IMR-90 (cell line): ENCODE results near the gene AGPAT3. TPM values are rescaled to one million over a fixed set of nuclear protein-coding genes. Genes with fewer than 3 reads are reported as not detected.

Experiments
- ATAC-seq: fragments of 200-7000 bp; cut with Tn5 transposase; 2 replicates; pipeline ENCODE4 v1.9.1; 2020; ENCODE audit warnings: low read depth, mild to moderate bottlenecking, moderate library complexity
- BruUV-seq: library from RNA; stranded (reverse); fragments of 400-500 nt; replicated peaks from 2 replicates; lab custom pipeline; 2021; lab: Mats Ljungman, UMichigan
- CTCF ChIA-PET: fragments of 300-600 bp; formaldehyde crosslinking; extraction: SDS; loops from one replicate; lab custom pipeline; 2021; ENCODE audit warnings: antibody characterized with exemption; lab: Yijun Ruan, JAX
- POLR2A ChIA-PET: fragments of 300-600 bp; sonication (Branson Sonifier 250); formaldehyde crosslinking; loops from one replicate; lab custom pipeline; 2022; ENCODE audit warnings: antibody characterized with exemption; ENCODE audit not compliant: unreplicated experiment; lab: Charles Lee
- DNase-seq: peaks from one replicate; pipeline ENCODE4 v3.0.0; 2013
- H2AFZ ChIP-seq: replicated peaks from 2 replicates; pipeline ENCODE3; 2013; ENCODE audit warnings: low read length, mild to moderate bottlenecking; ENCODE audit not compliant: poor library complexity
- H2AK5ac ChIP-seq: 2 replicates; pipeline ENCODE4 v1.6.1; 2013; ENCODE audit warnings: low read depth, low read length, inconsistent platforms
- H2AK9ac ChIP-seq: replicated peaks from 2 replicates; pipeline ENCODE3; 2013; ENCODE audit warnings: mild to moderate bottlenecking, low read depth, low read length, moderate library complexity; ENCODE audit not compliant: poor library complexity
- H2BK120ac ChIP-seq: 2 replicates; pipeline ENCODE4 v1.6.1; 2013; ENCODE audit warnings: low read depth, low read length, inconsistent platforms
- H2BK15ac ChIP-seq: 3 replicates; pipeline ENCODE4 v1.6.1; 2013; ENCODE audit warnings: low read depth, low read length, inconsistent platforms
- H2BK20ac ChIP-seq: 2 replicates; pipeline ENCODE4 v1.6.1; 2013; ENCODE audit warnings: low read depth, mild to moderate bottlenecking, inconsistent platforms, low read length, moderate library complexity
- H2BK5ac ChIP-seq: 2 replicates; pipeline ENCODE4 v1.6.1; 2013; ENCODE audit warnings: mild to moderate bottlenecking, low read depth, low read length, inconsistent platforms; ENCODE audit not compliant: poor library complexity, severe bottlenecking
- H3K14ac ChIP-seq: replicated peaks from 2 replicates; pipeline ENCODE4 v1.6.1; 2013; ENCODE audit warnings: low read depth, low read length, inconsistent platforms
- H3K18ac ChIP-seq: 2 replicates; pipeline ENCODE4 v1.6.1; 2013; ENCODE audit warnings: low read depth, low read length, control low read depth
- H3K23ac ChIP-seq: 2 replicates; pipeline ENCODE4 v1.6.1; 2013; ENCODE audit warnings: low read depth, low read length, inconsistent platforms
- H3K27ac ChIP-seq: 2 replicates; pipeline ENCODE4 v1.5.1; 2013; ENCODE audit warnings: mild to moderate bottlenecking, control low read depth, low read length; ENCODE audit not compliant: insufficient read depth
- H3K27me3 ChIP-seq: 2 replicates; pipeline ENCODE4 v1.6.1; 2013; ENCODE audit warnings: low read length; ENCODE audit not compliant: control insufficient read depth, insufficient read depth
- H3K36me3 ChIP-seq: 2 replicates; pipeline ENCODE4 v1.6.1; 2013; ENCODE audit warnings: low read length, mixed read lengths; ENCODE audit not compliant: control insufficient read depth, insufficient read depth
- H3K4ac ChIP-seq: 2 replicates; pipeline ENCODE4 v1.6.1; 2013; ENCODE audit warnings: low read depth, low read length, inconsistent platforms
- H3K4me1 ChIP-seq: 2 replicates; pipeline ENCODE4 v1.6.1; 2013; ENCODE audit warnings: low read length, mixed read lengths; ENCODE audit not compliant: control insufficient read depth, insufficient read depth
- H3K4me2 ChIP-seq: 2 replicates; pipeline ENCODE4 v1.6.1; 2013; ENCODE audit warnings: low read depth, mild to moderate bottlenecking, control low read depth, low read length, moderate library complexity
- H3K4me3 ChIP-seq: 2 replicates; pipeline ENCODE4 v1.5.1; 2013; ENCODE audit warnings: low read depth, mild to moderate bottlenecking, control low read depth, low read length, moderate library complexity; ENCODE audit not compliant: insufficient read depth
- H3K56ac ChIP-seq: 2 replicates; pipeline ENCODE4 v1.6.1; 2013; ENCODE audit warnings: low read length, inconsistent platforms; ENCODE audit not compliant: insufficient read depth; ENCODE audit errors: extremely low read depth
- H3K79me1 ChIP-seq, 2 experiments: 2 replicates each; pipeline ENCODE4 v1.6.1; 2013; ENCODE audit warnings: low read length in 2 of 2, inconsistent platforms in 1 of 2, low read depth in 1 of 2
- H3K9ac ChIP-seq: 2 replicates; pipeline ENCODE4 v1.6.1; 2013; ENCODE audit warnings: low read depth, low read length, control low read depth
- H3K9me1 ChIP-seq: 2 replicates; pipeline ENCODE4 v1.6.1; 2013; ENCODE audit warnings: low read length, inconsistent platforms; ENCODE audit not compliant: insufficient read depth
- H3K9me3 ChIP-seq: 2 replicates; pipeline ENCODE4 v1.6.1; 2013; ENCODE audit warnings: low read length; ENCODE audit not compliant: control insufficient read depth, insufficient read depth
- H4K20me1 ChIP-seq: 2 replicates; pipeline ENCODE4 v1.6.1; 2013; ENCODE audit warnings: low read length, inconsistent platforms; ENCODE audit not compliant: insufficient read depth
- H4K5ac ChIP-seq: 2 replicates; pipeline ENCODE4 v1.6.1; 2013; ENCODE audit warnings: mild to moderate bottlenecking, low read depth, low read length, control low read depth
- H4K8ac ChIP-seq, 2 experiments: 2 replicates each; pipeline ENCODE4 v1.6.1; 2013; ENCODE audit warnings: low read depth in 2 of 2, low read length in 2 of 2, control low read depth in 1 of 2, inconsistent platforms in 1 of 2
- H4K91ac ChIP-seq: 2 replicates; pipeline ENCODE4 v1.6.1; 2013; ENCODE audit warnings: low read depth, low read length, inconsistent platforms; ENCODE audit not compliant: insufficient read depth
- BHLHE40 ChIP-seq: fragments of 150-350 bp; IDR thresholded peaks from 2 replicates; pipeline ENCODE4 v1.6.1; 2016; ENCODE audit warnings: mild to moderate bottlenecking, low read depth, low read length
- CEBPB ChIP-seq: IDR thresholded peaks from 2 replicates; pipeline ENCODE4 v1.6.1; 2012; ENCODE audit warnings: low read depth, low read length, improper control_type of control experiment
- CHD1 ChIP-seq: IDR thresholded peaks from 2 replicates; pipeline ENCODE4 v1.6.1; 2012; ENCODE audit warnings: low read depth, low read length, improper control_type of control experiment
- FOS ChIP-seq: fragments of 150-350 bp; IDR thresholded peaks from 2 replicates; pipeline ENCODE4 v1.6.1; 2016; ENCODE audit warnings: low read depth, low read length
- MAFK ChIP-seq: IDR thresholded peaks from 2 replicates; pipeline ENCODE4 v1.6.1; 2012; ENCODE audit warnings: low read depth, low read length, improper control_type of control experiment
- MAZ ChIP-seq: IDR thresholded peaks from 2 replicates; pipeline ENCODE4 v1.6.1; 2012; ENCODE audit warnings: low read depth, mild to moderate bottlenecking, low read length, improper control_type of control experiment, moderate library complexity, borderline replicate concordance
- MXI1 ChIP-seq: IDR thresholded peaks from 2 replicates; pipeline ENCODE4 v1.6.1; 2012; ENCODE audit warnings: low read depth, mild to moderate bottlenecking, low read length, moderate library complexity, borderline replicate concordance
- NFE2L2 ChIP-seq: fragments of 150-350 bp; IDR thresholded peaks from 2 replicates; pipeline ENCODE4 v1.6.1; 2016; ENCODE audit warnings: low read depth, mild to moderate bottlenecking, low read length
- POLR2A ChIP-seq: IDR thresholded peaks from 2 replicates; pipeline ENCODE4 v1.6.1; 2012; ENCODE audit warnings: mild to moderate bottlenecking, low read depth, low read length
- RFX5 ChIP-seq: IDR thresholded peaks from 2 replicates; pipeline ENCODE4 v1.8.0; 2012; ENCODE audit warnings: low read depth, mild to moderate bottlenecking, low read length, moderate library complexity
- WGBS, 2 experiments: methylation state at CpG; one replicate each; pipeline versions ENCODE4 v1.1.5 to v1.1.7; 2013; ENCODE audit warnings: missing lambda C conversion rate in 2 of 2; ENCODE audit not compliant: insufficient read length in 1 of 2; ENCODE audit errors: extremely low coverage in 2 of 2; 5-methylcytosine and 5-hydroxymethylcytosine counted together
- dilution Hi-C: fragments of 300-500 bp; cut with HindIII; formaldehyde crosslinking; loops from one replicate; pipeline ENCODE4 v1.14.3; 2018; ENCODE audit warnings: low sequenced_read_pairs; ENCODE audit not compliant: unreplicated experiment
- in situ Hi-C: fragments of 300-500 bp; cut with MboI; formaldehyde crosslinking; loops from 3 replicates; pipeline ENCODE4 v1.14.3; 2019; ENCODE audit warnings: low sequenced_read_pairs, inconsistent platforms, mixed read lengths
- intact Hi-C: fragments of 100-400 bp; cut with micrococcal nuclease; formaldehyde crosslinking; loops from 2 replicates; pipeline ENCODE4 v1.10.0; 2022
- polyA plus RNA-seq, 3 experiments: library from polyadenylated mRNA; depleted of rRNA; stranded (reverse); fragments of >200 nt; gene quantifications; 2 replicates each; pipeline ENCODE4 v1.2.3, GENCODE V29; 2012; ENCODE audit warnings: low replicate concordance in 1 of 3
- total RNA-seq: library from RNA; depleted of rRNA; stranded (reverse); fragments of >200 nt; gene quantifications from 2 replicates; pipeline ENCODE4 v1.2.3, GENCODE V29; 2012
- TF ChIP-seq, protein P1 (sequence below): fragments of 150-350 bp; IDR thresholded peaks from 2 replicates; pipeline ENCODE4 v1.6.1; 2016; ENCODE audit warnings: low read depth, mild to moderate bottlenecking, low read length, moderate library complexity, borderline replicate concordance

AGPAT3 gene
- total and polyA plus RNA-seq, 2 of the 4 experiments (the other 2 are of a cell fraction): 27.1 to 38.7 TPM

DNA sequence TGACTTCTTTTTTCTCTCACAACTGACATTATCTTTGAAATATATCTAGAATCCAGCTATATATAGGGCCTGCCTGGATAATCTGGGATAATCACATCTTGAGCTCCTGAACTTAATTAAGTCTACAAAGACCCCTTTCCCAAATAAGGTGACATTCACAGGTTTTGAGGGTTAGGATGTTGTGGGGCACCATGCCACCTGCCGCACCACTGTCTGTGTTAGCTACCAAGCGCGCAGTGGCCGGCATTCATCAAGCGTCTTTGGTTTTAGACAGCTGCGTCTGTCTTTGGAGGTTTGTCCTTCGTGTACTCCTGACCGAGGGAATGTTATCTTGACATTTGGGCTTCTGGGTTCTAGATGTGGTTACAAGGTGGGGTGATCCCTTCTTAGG is 154.5 kb downstream of the AGPAT3 start:
- Histone ChIP-seq H4K8ac (no peak overlapping the region), H4K5ac (no peak overlapping the region), H3K9me3 (no peaks in the 10 kb centered on the region), H2BK5ac (no peak overlapping the region), H2BK120ac (no peak overlapping the region), H3K4me2 (no peak overlapping the region), H2AK5ac (no peak overlapping the region), H3K14ac (no peak overlapping the region), H3K9me1 (peaks cover 10% of the 10 kb centered on the region; the same call in 1 of the 2 replicates), H3K4ac (no peak overlapping the region), H4K20me1 (peaks cover 74% of the 10 kb centered on the region), H2BK20ac (no peak overlapping the region), H3K27me3 (no peaks in the 10 kb centered on the region), H2AFZ (no peak overlapping the region), H3K4me3 (no peak overlapping the region), H3K27ac (no peak overlapping the region), H3K36me3 (no peaks in the 10 kb centered on the region), H2BK15ac (no peak overlapping the region), H3K23ac (no peak overlapping the region), H2AK9ac (no peak overlapping the region), H4K91ac (no peak overlapping the region), H3K4me1 (peaks cover 5% of the 10 kb centered on the region), H3K9ac (no peak overlapping the region), H3K79me1 (peaks cover 19 to 62% of the 10 kb centered on the region in 2 experiments), H3K18ac (no peak overlapping the region), H3K56ac (no peak overlapping the region)
- no peak for DNase-seq
- no peak for ATAC-seq
- in situ Hi-C loops (no loop called here), intact Hi-C loops (no loop called here), dilution Hi-C loops (no loop called here)
- ChIA-PET CTCF (no interaction called here), POLR2A (no interaction called here)
- TF ChIP-seq CEBPB: no peak
- no peak for TF ChIP-seq RFX5
- TF ChIP-seq, protein P1, sequence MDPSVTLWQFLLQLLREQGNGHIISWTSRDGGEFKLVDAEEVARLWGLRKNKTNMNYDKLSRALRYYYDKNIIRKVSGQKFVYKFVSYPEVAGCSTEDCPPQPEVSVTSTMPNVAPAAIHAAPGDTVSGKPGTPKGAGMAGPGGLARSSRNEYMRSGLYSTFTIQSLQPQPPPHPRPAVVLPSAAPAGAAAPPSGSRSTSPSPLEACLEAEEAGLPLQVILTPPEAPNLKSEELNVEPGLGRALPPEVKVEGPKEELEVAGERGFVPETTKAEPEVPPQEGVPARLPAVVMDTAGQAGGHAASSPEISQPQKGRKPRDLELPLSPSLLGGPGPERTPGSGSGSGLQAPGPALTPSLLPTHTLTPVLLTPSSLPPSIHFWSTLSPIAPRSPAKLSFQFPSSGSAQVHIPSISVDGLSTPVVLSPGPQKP: no peak
- TF ChIP-seq MXI1: no peak
- no peak for TF ChIP-seq POLR2A
- no peak for TF ChIP-seq BHLHE40
- TF ChIP-seq FOS: no peak
- no peak for TF ChIP-seq MAFK
- TF ChIP-seq CHD1: no peak
- no peak for TF ChIP-seq NFE2L2
- TF ChIP-seq MAZ: no peak
- BruUV-seq: no TSS peak
- 80% methylated on average over 1 of the region's 8 CpGs; no CpG with 5 or more reads in 1 of the 2 experiments for WGBS, 2 experiments
